ENCODE measurements around the gene AZU1. TPM values are rescaled to one million over a fixed set of nuclear protein-coding genes. Genes with fewer than 3 reads are reported as not detected.
A peak's percentile ranks its signal among the peaks of the same experiment; 100 is the strongest.

The AZU1 gene
- total RNA-seq, 1 donor, result not detected

GRCh38 chr19:782185-782877 is 45.3 kb upstream of the AZU1 start:
- Histone ChIP-seq H3K27ac (ENCODE audit: low read depth, low read length) (peak overlapping the region; percentile 17), H3K27me3 (ENCODE audit: insufficient read depth, low read length) (no peaks in the 10 kb centered on the region), H4K20me1 (ENCODE audit: insufficient read depth, low read length) (no peaks in the 10 kb centered on the region), H3K79me2 (ENCODE audit: insufficient read depth, low read length) (no peaks in the 10 kb centered on the region), H3K4me1 (ENCODE audit: insufficient read depth, low read length) (peaks cover 18% of the 10 kb centered on the region), H2AFZ (ENCODE audit: low read length) (peak overlapping the region; percentile 71), H3K4me3 (ENCODE audit: insufficient read depth, low read length) (peak overlapping the region; percentile 59), H3K4me2 (ENCODE audit: insufficient read depth, low read length) (peak overlapping the region; percentile 80), H3K9me3 (ENCODE audit: low read depth, low read length) (no peaks in the 10 kb centered on the region), H3K36me3 (ENCODE audit: insufficient read depth, low read length) (no peaks in the 10 kb centered on the region)
- no peak for TF ChIP-seq CTCF (IDR thresholded peaks at IDR 0.05; ENCODE audit: extremely low read depth, low read depth, low read length)
- peak; percentile 95 for DNase-seq (ENCODE audit: insufficient read length, low spot score, missing footprints)

- Histone ChIP-seq H3K4me1 (ENCODE audit: insufficient read depth, low read length) (peaks cover 18% of the 10 kb centered on the region), H3K9me3 (ENCODE audit: low read depth, low read length) (no peaks in the 10 kb centered on the region), H3K4me3 (ENCODE audit: insufficient read depth, low read length) (peak overlapping the region; percentile 59), H2AFZ (ENCODE audit: low read length) (peak overlapping the region; percentile 71), H3K27ac (ENCODE audit: low read depth, low read length) (peak overlapping the region; percentile 17), H3K4me2 (ENCODE audit: insufficient read depth, low read length) (peak overlapping the region; percentile 80), H3K27me3 (ENCODE audit: insufficient read depth, low read length) (no peaks in the 10 kb centered on the region), H3K79me2 (ENCODE audit: insufficient read depth, low read length) (no peaks in the 10 kb centered on the region), H3K36me3 (ENCODE audit: insufficient read depth, low read length) (no peaks in the 10 kb centered on the region), H4K20me1 (ENCODE audit: insufficient read depth, low read length) (no peaks in the 10 kb centered on the region)
- peak; percentile 26 for DNase-seq (ENCODE audit: insufficient read length, low spot score, missing footprints)
- no peak for TF ChIP-seq CTCF (IDR thresholded peaks at IDR 0.05; ENCODE audit: extremely low read depth, low read depth, low read length)
These were observed 44.6 kb upstream of the AZU1 start for GRCh38 chr19:782878-783668.

- Histone ChIP-seq H3K9me3 (ENCODE audit: low read depth, low read length) (no peaks in the 10 kb centered on the region), H3K36me3 (ENCODE audit: insufficient read depth, low read length) (no peaks in the 10 kb centered on the region), H4K20me1 (ENCODE audit: insufficient read depth, low read length) (no peaks in the 10 kb centered on the region), H3K79me2 (ENCODE audit: insufficient read depth, low read length) (no peaks in the 10 kb centered on the region), H3K27me3 (ENCODE audit: insufficient read depth, low read length) (no peaks in the 10 kb centered on the region), H2AFZ (ENCODE audit: low read length) (no peak overlapping the region), H3K4me3 (ENCODE audit: insufficient read depth, low read length) (no peak overlapping the region), H3K4me1 (ENCODE audit: insufficient read depth, low read length) (peaks cover 21% of the 10 kb centered on the region), H3K27ac (ENCODE audit: low read depth, low read length) (no peak overlapping the region), H3K4me2 (ENCODE audit: insufficient read depth, low read length) (no peak overlapping the region)
- TF ChIP-seq CTCF (IDR thresholded peaks at IDR 0.05; ENCODE audit: extremely low read depth, low read depth, low read length), result no peak
- peak; percentile 14 for DNase-seq (ENCODE audit: insufficient read length, low spot score, missing footprints)
These were observed 43.1 kb upstream of the AZU1 start for GRCh38 chr19:784541-784940.

GRCh38 chr19:787536-787935 is 40.1 kb upstream of the AZU1 start:
- no peaks in the 10 kb centered on the region for H3K79me2 ChIP-seq (ENCODE audit: insufficient read depth, low read length)
- H3K27me3 ChIP-seq (ENCODE audit: insufficient read depth, low read length), result no peaks in the 10 kb centered on the region
- peak; percentile 32 for DNase-seq (ENCODE audit: insufficient read length, low spot score, missing footprints)
- no peak overlapping the region for H3K4me3 ChIP-seq (ENCODE audit: insufficient read depth, low read length)
- no peaks in the 10 kb centered on the region for H4K20me1 ChIP-seq (ENCODE audit: insufficient read depth, low read length)
- H3K9me3 ChIP-seq (ENCODE audit: low read depth, low read length), result no peaks in the 10 kb centered on the region
- H3K4me1 ChIP-seq (ENCODE audit: insufficient read depth, low read length), result peaks cover 18% of the 10 kb centered on the region
- H3K27ac ChIP-seq (ENCODE audit: low read depth, low read length), result no peak overlapping the region
- H3K36me3 ChIP-seq (ENCODE audit: insufficient read depth, low read length), result no peaks in the 10 kb centered on the region
- no peak overlapping the region for H2AFZ ChIP-seq (ENCODE audit: low read length)
- no peak overlapping the region for H3K4me2 ChIP-seq (ENCODE audit: insufficient read depth, low read length)
- TF ChIP-seq CTCF (IDR thresholded peaks at IDR 0.05; ENCODE audit: extremely low read depth, low read depth, low read length), result no peak
